ENCODE measurements around the gene MEI4.
A peak's percentile ranks its signal among the peaks of the same experiment; 100 is the strongest.
"Not testable (repeated sequence)": the region's sequence is repeated elsewhere in the genome, so short reads cannot be mapped to it uniquely, and the experiment has no call there.

Gene MEI4, protein sequence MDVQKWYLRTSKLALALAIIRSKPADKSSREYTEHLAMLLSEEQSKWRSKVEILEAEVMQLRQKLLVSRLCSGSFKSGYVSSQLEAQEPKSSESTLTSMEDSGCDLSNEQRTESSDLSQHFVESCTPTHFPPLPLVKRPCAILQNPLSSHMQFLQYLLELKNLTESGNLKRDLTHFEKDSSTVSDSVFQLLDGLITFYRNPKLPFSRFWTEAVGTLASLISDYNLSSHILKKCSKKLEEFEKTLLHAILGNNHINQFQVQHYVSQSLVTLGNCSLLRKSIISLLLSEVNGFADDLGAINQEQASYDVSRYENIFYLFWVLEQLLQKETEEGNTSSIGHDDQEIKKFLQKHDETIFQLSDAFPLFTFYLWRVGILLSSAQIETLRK

GRCh38 chr6:77652739-77653138 lies at the start of gene MEI4:
MEI4 (plus strand) TSS chr6:77653039; CDS start chr6:77690672, 37,633 bp downstream.
- DNase-seq: no peak

DNA sequence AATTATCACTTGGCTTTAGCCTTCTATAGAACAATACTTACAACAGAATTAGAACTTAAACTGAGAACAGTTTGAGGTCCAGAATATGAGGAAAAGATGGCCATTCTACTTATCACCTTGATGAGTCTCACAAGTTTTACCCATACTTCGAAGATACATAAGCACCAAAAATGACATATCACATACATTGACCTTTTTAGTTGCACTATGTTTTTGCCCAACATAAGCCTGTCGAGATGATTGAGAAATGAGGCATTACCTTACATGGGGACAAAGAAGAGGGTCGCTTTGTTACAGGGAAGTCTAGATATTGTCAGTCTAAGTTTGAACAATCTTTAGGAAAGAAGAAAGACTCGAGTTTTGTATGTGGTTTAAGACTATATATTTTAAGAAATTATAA lies 48.4 kb upstream of the MEI4 start:
- DNase-seq: no peak

DNA sequence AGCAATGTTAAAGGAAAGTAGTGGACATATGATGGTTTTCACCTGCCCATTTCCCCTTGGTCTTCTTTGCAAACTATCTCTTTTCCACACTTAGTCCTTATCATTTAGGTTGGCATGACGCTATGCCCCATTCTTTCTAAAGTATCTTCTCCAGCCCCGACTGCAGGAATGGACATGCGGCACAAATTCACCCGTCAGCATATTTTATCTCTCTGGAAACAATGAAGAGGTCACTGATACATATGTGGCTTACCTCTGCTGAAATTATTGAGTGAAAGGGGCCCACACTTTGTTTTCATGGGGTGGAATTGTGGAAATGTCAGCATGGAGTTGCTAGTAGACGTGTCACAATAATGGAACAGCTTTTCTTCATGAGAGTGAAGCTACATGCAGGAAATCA lies 45.8 kb upstream of the MEI4 start:
- DNase-seq: no peak

DNA sequence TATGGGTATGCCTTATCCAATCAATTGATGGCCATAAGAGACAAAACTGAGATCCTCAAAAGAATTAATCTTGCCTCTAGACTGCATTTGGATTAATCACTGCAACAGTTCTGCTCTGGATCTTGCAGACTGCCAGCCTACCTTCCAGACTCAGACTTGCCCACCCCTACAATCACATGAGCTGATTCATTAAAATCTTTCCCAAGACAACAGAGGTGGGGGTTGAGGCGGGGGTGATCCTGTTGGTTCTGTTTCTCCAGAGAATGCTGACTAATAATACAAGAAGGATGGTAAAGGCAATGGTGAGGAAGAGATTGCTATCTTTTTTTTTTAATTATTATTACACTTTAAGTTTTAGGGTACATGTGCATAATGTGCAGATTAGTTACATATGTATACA lies 43.7 kb upstream of the MEI4 start:
- DNase-seq: no peak

- DNase-seq: no peak
Observed at GRCh38 chr6:77619114-77619513, 33.7 kb upstream of the MEI4 start.

DNA sequence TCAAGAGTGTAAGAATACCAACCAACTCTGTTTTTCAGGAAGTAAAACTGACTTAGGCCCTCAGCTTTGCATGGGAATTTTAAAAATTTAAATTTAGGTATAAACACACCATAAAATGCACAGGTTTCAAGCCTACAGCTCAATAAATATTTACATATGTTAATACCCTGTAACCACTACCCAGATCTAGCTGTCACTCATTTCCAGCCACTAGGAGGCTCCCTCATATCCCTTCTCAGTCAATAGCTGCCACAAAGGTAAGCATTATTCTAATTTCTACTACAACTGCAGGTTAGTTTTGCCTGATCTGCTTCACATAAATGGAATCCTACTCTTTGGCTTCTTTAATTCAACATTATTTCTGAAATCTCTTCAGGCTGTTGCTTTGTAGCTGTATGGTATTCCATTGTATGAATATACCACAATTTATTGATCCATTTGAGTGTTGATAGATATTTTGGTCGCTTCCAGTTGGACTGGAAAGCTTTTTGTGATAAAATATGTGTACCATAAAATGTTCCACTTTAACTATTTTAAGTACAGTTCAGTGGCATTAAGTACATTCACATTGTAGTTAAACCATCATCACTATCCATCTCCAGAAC lies 32.5 kb upstream of the MEI4 start:
- peak; percentile 5 for DNase-seq

- no peak for DNase-seq
Observed at GRCh38 chr6:77624515-77624914, 28.3 kb upstream of the MEI4 start.

DNA sequence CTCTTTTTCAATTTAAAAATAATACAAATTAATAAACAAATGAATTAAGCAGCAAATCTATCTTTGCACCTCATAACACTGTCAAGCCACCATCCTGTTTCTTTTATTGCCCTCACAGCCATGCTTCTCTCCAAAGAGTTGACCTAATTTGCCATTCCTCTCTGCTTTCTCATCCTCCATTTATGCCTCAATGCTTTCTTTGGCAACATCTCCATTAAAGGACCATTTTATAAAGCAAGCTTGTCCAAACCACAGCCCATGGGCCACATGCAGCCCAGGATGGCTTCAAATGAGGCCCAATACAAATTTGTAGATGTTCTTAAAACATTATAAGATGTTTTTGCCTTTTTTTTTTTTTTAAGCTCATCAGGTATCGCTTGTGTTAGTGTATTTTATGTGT lies 26.4 kb upstream of the MEI4 start:
- no peak for DNase-seq

DNA sequence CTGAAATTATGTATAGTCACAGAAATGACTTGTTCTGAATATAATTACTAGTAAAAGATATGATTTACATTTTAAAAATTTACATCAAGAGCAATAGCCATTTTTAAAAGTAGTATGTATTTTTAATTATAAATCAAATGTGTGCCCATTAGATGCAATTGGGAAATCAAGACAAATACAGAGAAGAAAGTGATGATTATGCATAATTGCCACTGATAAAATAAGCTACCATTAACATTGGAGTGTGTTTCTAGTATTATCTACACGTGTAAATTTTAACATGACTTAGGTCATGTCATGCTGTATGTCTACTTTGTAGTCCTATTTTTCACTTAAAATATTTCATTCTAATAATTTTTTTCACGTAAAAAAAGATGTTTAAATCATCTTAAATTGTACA lies 22.8 kb upstream of the MEI4 start:
- no peak for DNase-seq

DNA sequence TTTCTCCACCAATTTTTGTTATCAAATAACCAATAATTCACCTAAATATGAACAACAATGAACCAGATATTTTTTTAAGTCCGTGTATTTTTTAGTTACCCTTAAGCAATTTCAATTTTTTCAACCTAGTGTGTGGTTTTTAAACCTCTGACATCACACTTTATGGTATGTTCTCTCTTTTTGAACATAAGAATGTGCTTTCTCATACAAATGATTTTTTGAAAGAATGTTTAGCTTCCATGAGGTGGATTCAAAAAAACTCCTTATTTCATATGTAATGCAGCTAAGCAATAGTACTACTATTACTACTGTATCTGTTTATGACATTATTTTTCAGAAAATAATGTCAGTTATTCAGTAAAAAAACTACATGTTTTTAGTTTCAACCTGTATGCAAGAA lies 19.4 kb upstream of the MEI4 start:
- DNase-seq: no peak

DNA sequence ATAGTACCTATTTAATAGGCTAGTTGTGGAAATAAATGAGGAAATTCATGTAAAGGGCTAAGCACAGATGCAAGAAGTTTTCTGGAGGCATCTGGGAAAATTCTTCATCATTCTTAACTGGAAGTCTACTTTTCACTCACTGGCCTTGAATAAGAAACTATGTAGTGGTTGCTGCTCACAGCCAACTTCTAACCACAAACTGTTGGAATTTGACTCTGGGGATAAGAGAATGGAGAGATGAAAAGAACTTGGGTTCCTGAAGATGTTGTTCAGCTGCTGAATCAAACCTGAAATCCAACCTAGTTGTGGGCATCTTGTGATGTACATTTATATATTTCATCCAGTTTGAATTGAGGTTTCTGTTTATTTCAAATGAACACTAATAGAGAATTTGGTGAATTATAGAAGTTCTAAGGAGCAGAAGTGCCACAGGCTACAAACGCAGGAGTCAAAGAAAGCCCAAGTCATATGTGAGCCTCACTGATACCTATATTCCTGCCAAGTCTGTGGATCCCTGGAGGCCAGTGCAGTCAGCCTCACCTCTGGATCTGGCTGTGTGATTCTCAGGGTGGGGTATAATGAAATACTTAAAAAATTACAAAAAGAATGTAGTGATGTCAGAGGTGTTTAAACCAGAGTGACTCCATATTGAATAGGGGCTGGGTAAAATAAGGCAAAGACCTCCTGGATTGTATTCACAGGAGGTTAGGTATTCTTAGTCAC lies 18.7 kb upstream of the MEI4 start:
- no peak for DNase-seq

DNA sequence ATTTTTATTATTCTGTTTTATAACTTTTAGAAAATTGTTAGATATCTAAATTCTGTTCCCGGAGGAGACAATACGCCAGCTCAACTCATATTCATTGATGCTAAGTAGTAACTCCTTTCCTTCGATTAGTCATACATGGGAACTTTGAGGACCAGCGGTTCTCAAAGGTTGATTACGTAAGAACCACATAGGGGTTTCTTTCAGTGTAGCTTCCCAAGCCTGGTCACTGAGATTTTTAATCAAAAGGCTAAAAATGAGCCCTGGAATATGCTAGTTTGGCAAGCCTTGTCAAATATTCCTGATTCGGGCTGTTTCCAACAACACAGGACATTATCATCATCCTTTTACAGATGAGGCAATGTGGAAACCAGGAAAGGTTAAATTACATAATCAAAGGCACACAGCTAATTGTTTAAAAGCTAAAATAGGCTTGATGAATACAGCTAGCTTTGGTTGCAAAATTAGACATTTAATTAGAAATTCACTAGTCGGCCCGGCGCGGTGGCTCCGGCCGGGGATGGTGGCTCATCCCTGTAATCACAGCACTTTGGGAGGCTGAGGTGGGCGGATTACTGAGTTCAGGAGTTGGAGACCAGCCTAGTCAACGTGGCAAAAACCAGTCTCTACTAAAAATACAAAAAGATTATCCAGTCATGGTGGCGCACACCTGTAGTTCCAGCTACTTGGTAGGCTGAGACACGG lies 14.6 kb upstream of the MEI4 start:
- DNase-seq: no peak

GRCh38 chr6:77644102-77644705 lies 8.6 kb upstream of the MEI4 start:
- DNase-seq: no peak

GRCh38 chr6:77650098-77650663 lies 2.7 kb upstream of the MEI4 start:
- peak; percentile 82 for DNase-seq

GRCh38 chr6:77653816-77654215 lies 977 bp downstream of the MEI4 start:
- DNase-seq: no peak

DNA sequence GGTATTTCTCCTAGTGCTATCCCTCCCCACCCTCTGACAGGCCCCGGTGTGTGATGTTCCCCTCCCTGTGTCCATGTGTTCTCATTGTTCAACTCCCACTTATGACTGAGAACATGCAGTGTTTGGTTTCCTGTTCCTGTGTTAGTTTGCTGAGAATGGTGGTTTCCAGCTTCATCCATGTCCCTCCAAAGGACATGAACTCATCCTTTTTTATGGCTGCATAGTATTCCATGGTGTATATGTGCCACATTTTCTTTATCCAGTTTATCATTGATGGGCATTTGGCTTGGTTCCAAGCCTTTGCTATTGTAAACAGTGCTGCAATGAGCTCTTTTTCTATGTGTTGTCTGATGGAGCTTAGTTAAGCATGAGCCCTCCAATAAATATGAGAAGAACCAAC lies 2.2 kb downstream of the MEI4 start:
- not testable (repeated sequence) for DNase-seq

DNA sequence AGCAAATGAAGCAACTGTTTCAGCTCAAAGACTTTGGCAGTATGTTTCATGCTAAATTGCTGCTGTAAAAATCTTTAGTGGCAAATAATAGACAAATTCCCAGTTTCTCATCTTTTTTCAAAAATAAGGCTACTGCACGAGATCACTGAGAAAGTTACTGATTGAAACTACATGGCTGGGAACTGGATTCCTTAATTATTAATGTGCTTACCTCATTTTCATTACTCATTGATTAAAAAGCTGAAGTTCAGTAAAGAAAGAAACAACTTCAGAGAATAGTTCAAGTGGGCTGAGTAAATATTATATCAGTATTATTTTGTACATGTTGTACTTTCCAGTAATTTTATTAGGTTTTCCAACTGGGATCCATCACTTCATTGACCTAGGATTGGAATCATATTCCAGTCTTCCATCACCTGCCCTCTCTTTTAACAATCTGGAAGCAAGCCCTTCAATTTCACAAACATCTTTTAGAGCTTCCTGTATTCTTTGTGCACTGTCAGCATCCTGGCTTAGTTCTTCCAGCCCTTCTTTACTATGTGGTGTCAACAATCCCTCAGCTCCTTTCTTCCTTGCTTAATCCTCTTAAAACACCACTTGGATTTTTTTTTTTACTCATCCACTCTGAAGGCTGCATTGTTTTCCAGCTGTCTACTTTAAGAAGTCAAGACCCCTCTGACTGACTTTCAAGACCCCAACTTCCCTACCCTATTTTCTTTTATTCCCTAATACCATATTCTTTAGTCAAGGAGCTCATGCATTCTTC lies 4.3 kb downstream of the MEI4 start:
- DNase-seq: no peak

DNA sequence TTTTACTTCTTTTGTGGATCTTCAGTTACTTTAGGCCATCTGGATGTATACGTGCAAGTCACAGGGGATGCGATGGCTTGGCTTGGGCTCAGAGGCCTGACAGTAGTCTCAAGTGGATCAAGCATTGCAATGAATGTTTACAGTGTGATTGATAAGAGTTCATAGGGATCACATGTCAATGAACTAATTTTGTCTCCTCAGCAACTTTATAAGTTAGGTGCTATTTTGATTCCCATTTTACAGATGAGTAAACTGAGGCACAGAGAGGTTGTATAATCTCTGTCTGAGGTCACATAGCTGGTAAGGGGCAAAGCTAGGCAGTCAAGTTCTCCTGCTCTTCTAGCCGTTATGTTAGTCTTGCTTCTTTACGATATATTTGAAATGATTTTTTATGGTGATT lies 13.5 kb downstream of the MEI4 start:
- DNase-seq: no peak

DNA sequence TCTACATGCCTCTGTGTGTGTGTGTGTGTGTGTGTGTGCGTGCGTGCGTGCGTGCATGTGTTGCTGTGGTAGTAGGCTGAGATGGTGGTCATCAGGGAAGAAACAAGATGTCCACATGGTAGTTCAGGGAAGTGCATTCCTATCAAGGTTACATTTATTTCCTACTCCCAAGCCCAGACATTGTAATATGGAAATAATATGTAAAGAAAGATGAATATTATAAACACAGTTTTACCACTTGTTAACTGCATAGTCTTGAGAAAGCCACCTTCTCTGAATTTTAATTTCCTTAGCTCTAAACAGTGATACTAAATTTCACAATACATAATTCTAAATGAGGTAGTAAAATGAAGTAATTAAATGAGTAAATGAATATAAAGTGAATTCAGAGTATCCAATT lies 14.0 kb downstream of the MEI4 start:
- no peak for DNase-seq

DNA sequence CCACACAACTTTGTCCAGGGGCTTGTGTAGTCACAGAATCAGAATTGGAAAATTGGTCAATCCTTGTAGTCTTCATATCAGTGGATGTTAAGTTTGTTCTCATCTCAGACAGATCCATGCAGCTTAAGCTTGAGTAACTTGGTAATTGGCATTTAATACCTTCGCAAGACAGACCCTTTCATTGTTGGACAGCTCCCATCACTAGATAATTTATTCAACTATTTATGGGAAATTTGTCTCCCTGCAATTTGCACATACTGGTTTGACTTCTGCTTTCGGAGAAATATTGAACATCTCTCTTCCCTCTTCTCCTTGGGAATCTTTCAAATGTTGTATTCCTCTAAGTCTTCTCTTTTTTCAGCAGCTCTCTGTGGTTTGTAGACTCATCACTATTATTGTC lies 17.1 kb downstream of the MEI4 start:
- DNase-seq: no peak

GRCh38 chr6:77674211-77674610 lies 21.4 kb downstream of the MEI4 start:
- DNase-seq: no peak

DNA sequence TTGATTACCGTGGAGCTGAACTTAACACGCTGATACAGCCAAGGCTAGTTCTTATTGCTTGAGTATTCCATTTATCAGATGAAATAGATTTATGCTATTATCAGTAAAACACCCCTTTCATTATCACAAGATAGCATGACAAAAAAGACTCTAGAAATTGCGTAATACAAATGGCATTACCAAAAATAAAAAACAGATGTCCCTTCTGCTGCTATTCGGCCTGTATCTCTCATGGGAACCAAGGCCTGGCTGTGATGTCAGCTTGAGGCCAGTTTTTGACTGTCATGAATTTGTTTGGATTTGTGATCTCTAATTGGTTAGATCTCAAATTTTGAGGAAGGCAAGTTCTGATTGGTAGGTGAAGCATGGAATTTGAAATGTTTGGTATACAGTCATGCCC lies 25.2 kb downstream of the MEI4 start:
- DNase-seq: no peak
